HG03439 (cell line): Measurements from ENCODE around the gene HID1.
"Not testable (repeated sequence)": the region's sequence is repeated elsewhere in the genome, so short reads cannot be mapped to it uniquely, and the experiment has no call there.

ENCODE experiments used
- ATAC-seq: cut with Tn5 transposase; IDR thresholded peaks from one replicate; pipeline ENCODE4 v1.9.1; 2021; ENCODE audit warnings: mild to moderate bottlenecking, moderate library complexity; ENCODE audit not compliant: unreplicated experiment

HID1 gene, protein sequence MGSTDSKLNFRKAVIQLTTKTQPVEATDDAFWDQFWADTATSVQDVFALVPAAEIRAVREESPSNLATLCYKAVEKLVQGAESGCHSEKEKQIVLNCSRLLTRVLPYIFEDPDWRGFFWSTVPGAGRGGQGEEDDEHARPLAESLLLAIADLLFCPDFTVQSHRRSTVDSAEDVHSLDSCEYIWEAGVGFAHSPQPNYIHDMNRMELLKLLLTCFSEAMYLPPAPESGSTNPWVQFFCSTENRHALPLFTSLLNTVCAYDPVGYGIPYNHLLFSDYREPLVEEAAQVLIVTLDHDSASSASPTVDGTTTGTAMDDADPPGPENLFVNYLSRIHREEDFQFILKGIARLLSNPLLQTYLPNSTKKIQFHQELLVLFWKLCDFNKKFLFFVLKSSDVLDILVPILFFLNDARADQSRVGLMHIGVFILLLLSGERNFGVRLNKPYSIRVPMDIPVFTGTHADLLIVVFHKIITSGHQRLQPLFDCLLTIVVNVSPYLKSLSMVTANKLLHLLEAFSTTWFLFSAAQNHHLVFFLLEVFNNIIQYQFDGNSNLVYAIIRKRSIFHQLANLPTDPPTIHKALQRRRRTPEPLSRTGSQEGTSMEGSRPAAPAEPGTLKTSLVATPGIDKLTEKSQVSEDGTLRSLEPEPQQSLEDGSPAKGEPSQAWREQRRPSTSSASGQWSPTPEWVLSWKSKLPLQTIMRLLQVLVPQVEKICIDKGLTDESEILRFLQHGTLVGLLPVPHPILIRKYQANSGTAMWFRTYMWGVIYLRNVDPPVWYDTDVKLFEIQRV

GRCh38 chr17:74972107-74972972, at the start of gene HID1:
Gene HID1, minus strand, starts transcription at chr17:74972759. Its CDS starts 103 bp downstream, at chr17:74972656.
- no peak for ATAC-seq

GRCh38 chr17:75020331-75021110, 48.0 kb upstream of the HID1 start:
- no peak for ATAC-seq

GRCh38 chr17:75019710-75020109, 47.2 kb upstream of the HID1 start:
- no peak for ATAC-seq

DNA sequence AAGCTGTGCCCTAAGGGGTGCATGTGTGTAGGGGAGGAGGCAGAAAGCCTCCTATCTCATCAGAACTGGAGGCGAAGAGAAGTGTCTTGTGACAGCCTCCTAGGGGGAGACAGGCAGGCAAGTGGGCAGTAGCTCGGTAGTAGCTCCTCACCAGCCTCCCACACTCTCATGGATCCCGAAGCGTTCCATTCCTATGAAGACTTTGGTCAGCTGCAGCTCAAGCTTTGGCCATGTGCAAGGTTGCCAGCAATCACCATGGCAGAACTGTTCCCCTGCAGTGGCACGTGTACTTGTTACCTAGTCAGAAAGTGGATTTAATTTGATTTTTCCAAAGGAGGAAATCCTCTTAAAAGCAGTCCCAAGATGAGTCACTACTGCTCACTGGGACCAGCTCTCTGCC, 46.6 kb upstream of the HID1 start:
- ATAC-seq: no peak

- no peak for ATAC-seq
These were observed 40.6 kb upstream of the HID1 start for GRCh38 chr17:75013092-75013559.

- ATAC-seq: peak; percentile 86
These were observed 40.0 kb upstream of the HID1 start, which contains the start of gene MRPL58 for GRCh38 chr17:75012346-75013091. Gene MRPL58, plus strand, starts transcription at chr17:75012670. Its CDS starts 17 bp downstream, at chr17:75012687.

DNA sequence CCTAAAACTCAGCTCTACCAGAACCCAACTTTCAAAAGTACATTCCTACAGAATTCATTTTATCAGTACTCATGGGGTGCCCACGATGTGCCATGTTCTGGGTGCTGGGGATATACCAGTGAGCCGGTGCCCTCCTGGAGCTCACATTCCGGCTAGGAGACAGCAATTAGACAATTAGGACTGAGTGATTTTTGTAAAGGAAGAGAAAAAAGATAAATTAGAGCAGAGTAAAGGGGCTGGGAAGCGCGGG, 39.5 kb upstream of the HID1 start:
- ATAC-seq: no peak

- no peak for ATAC-seq
These were observed 39.0 kb upstream of the HID1 start for GRCh38 chr17:75011401-75012095.

GRCh38 chr17:75010683-75011400, 38.3 kb upstream of the HID1 start:
- no peak for ATAC-seq

GRCh38 chr17:75009139-75009724, 36.7 kb upstream of the HID1 start:
- ATAC-seq: no peak

DNA sequence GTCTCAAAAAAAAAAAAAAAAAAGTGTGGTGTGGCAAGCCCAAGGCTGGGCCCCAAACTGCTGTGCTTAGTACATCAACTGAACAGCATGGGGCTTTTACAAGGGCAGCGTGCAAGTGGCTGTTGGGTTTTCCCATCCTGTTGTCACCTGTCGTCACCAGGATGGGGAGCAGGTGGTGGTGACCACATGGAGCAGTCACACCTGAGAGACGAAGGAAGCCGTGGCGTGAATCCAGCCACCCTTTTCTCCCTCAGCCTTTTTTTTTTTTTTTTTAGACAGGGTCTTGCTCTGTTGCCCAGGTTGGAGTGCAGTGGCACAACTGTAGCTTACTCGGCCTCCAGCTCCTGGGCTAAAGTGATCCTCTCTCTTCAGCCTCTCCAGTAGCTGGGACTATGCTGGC, 35.8 kb upstream of the HID1 start:
- ATAC-seq: no peak

GRCh38 chr17:75006653-75007052, 34.1 kb upstream of the HID1 start:
- no peak for ATAC-seq

DNA sequence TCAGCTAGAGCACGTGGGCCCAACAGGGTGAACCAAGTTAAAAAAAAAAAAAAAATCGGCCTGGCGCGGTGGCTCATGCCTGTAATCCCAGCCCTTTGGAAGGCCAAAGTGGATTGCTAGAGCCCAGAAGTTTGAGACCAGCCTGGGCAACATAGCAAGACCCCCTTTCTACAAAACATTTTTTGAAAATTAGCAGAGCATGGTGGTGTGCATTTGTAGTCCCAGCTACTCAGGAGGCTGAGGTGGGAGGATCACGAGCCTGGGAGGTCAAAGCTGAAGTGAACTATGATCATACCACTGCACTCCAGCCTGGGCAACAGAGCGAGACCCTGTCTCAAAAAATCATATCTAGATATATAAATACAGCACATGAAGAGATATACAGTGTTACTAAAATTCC, 33.5 kb upstream of the HID1 start:
- not testable (repeated sequence) for ATAC-seq

DNA sequence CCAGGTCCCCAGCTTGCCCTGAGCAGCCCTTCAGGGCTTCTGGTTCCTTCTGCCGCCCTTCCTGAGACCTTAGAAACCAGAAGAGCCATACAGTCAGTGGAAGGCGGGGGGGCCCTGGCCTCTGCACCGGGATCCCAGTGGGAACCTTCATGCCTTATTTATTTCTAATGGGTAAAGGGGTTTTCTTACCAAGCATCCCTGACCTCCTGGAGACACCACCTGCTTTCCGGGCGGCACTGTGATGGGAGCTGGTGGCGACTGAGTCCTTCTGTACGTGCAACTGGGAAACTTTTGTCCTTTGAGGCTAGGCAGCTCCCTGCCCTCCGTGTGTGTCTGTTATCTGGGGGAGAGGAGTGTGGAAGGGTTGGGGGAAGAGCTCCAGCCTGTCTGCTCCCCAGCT, 32.7 kb upstream of the HID1 start:
- ATAC-seq: no peak

DNA sequence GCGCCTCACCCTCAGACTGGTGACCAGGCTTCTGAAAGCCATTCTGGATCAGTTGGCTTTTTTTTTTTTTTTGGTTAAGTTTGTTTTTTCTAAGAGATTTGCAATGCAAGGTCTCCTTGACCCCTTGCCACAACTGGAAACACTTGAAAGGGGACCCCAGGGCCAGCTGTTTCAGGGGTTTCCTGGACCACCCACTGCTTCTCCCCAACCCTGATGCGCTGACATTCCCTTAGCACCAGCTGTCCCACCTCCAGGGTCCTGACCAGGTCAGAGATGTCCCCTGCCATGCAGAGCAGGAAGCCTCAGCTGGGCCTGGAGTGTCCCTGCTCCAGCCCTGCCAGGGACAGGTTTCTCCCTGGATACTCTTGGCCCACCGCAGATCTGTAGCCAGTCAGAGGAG, 31.8 kb upstream of the HID1 start:
- no peak for ATAC-seq

- no peak for ATAC-seq
These were observed 31.4 kb upstream of the HID1 start for GRCh38 chr17:75003957-75004355.

DNA sequence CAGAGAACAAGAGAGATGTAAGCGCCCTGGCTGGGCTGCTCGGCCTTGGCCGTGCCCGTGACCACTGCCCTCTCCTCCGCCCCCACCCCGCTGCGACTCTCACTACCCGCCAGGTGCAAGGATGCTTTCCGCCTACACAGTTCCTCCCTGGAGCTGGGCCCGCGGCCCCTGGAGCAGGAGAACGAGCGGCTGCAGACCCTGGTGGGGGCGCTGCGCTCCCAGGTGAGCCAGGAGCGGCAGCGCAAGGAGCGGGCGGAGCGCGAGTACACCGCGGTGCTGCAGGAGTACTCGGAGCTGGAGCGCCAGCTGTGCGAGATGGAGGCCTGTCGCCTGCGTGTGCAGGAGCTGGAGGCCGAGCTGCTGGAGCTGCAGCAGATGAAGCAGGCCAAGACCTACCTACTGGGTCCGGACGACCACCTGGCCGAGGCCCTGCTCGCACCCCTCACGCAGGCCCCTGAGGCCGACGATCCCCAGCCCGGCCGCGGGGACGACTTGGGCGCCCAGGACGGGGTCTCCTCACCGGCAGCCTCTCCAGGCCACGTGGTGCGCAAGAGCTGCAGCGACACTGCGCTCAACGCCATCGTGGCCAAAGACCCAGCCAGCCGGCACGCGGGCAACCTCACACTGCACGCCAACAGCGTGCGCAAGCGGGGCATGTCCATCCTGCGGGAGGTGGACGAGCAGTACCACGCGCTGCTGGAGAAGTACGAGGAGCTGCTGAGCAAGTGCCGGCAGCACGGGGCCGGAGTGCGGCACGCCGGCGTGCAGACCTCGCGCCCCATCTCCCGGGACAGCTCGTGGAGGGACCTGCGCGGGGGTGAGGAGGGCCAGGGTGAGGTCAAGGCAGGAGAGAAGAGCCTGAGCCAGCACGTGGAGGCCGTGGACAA, 30.8 kb upstream of the HID1 start:
- ATAC-seq: no peak
